Stimulated activated CD4-positive, alpha-beta T cell treated with anti-CD3 and anti-CD28 coated beads, Interleukin-4, amount 100 ng/mL, for 1 hour (primary cell): ENCODE measurements around the gene TLR9.
"Not testable (repeated sequence)": the region's sequence is repeated elsewhere in the genome, so short reads cannot be mapped to it uniquely, and the experiment has no call there.

ENCODE experiments used
- DNase-seq: peaks from one replicate; pipeline ENCODE4 v3.0.0-alpha.2; 2020

Gene TLR9, protein sequence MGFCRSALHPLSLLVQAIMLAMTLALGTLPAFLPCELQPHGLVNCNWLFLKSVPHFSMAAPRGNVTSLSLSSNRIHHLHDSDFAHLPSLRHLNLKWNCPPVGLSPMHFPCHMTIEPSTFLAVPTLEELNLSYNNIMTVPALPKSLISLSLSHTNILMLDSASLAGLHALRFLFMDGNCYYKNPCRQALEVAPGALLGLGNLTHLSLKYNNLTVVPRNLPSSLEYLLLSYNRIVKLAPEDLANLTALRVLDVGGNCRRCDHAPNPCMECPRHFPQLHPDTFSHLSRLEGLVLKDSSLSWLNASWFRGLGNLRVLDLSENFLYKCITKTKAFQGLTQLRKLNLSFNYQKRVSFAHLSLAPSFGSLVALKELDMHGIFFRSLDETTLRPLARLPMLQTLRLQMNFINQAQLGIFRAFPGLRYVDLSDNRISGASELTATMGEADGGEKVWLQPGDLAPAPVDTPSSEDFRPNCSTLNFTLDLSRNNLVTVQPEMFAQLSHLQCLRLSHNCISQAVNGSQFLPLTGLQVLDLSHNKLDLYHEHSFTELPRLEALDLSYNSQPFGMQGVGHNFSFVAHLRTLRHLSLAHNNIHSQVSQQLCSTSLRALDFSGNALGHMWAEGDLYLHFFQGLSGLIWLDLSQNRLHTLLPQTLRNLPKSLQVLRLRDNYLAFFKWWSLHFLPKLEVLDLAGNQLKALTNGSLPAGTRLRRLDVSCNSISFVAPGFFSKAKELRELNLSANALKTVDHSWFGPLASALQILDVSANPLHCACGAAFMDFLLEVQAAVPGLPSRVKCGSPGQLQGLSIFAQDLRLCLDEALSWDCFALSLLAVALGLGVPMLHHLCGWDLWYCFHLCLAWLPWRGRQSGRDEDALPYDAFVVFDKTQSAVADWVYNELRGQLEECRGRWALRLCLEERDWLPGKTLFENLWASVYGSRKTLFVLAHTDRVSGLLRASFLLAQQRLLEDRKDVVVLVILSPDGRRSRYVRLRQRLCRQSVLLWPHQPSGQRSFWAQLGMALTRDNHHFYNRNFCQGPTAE

DNA sequence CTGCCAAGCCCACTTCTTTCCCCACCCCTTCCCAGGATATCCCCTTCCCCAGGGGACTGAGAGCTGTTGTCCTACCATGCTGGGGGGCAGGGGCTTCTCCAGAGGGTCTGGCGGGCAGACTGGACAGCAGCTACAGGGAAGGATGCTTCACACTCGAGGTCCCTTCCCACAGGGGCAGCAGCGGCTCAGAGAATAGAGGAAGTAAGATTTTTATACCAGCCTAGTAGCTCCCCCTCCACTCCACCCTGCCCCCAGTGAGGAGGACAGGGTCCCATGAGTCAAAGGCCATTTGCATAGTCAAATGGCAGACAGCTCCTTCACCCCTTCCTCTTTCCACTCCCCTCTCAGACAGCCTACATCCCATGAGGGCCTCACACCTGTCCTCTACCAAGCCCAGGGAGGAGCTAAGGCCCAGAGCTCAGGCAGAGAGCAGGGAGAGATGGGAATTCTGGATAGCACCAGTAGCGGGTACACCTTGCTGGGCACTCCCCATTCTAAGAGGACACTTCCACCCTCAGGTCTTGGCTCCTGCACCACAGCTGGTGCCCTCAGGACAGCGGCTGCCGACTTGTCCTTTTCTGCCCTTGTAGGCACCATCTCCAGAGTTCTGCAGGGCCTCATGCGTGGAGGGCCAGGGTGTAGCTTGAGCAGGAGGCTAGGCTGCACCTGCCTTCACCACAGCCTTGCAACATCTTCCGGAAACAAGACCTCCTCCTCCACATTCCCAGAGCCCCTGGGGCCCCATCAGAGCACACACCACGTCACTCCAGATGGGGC is at the start of gene TLR9:
Gene TLR9, minus strand, starts transcription at position 194 of the 777 bp plus-strand sequence. Its CDS starts 116 bp downstream, at position 78.
- DNase-seq: peak; percentile 28

DNA sequence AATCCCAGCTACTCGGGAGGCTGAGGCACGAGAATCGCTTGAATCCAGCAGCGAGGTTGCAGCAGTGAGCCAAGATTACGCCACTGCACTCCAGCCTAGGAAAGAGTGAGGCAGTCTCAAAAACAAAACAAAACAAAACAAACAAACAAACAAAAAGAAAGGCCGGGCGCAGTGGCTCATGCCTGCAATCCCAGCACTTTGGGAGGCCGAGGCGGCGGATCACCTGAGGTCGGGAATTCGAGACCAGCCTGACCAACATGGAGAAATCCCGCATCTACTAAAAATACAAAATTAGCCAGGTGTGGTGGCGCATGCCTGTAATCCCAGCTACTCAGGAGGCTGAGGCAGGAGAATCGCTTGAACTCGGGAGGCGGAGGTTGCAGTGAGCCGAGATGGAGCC is 49.3 kb upstream of the TLR9 start:
- not testable (repeated sequence) for DNase-seq

DNA sequence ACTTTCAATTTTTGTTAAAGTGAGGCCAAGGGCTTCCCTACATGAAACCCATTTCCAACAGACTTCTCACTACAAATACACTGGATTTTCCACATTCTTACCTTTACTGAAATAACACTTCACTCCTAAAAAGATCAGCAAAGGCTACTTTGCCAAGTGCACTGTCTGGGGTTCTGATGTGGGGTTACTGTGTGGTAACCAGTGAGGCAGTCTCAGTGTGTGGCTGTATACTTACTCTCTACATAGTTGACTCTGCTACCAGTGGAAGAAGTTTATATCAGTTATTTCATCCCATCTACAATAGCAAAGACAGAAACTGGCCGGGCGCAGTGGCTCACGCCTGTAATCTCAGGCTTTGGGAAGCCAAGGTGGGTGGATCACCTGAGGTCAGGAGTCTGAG is 47.4 kb upstream of the TLR9 start:
- no peak for DNase-seq

DNA sequence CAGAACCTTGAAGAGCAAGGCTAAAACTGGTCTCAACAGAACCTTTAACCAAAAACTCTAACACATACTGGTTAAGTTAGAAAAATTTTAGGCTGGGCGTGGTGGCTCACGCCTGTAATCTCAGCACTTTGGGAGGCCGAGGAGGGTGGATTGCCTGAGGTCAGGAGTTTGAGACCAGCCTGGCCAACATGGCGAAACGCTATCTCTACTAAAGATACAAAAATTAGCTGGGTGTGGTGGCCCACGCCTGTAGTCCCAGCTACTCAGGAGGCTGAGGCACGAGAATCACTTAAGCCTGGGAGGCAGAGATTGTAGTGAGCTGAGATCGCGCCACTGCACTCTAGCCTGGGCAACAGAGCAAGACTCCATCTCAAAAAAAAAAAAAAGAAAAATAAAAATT is 46.7 kb upstream of the TLR9 start:
- DNase-seq: not testable (repeated sequence)

DNA sequence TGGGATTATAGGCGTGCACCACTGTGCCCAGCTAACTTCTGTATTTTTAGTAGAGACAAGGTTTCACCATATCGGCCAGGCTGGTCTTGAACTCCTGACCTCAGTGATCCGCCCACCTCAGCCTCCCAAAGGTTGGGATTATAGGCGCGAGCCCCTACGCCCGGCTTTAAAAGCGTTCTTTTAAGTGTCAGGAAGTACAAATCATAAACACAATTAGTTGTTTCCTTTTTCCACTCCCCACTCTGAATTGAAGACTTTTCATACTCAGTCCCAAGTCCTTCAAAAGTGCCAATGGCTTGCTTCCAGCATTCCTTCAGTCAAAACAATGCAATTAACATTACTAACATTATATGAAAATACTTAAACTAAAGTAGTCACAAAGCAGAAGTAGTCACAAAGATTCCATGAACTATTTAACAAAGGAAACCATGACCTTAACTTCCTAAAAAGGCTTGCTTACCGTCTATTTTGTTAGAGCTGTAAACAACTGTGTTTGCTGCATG is 44.9 kb upstream of the TLR9 start:
- DNase-seq: no peak

DNA sequence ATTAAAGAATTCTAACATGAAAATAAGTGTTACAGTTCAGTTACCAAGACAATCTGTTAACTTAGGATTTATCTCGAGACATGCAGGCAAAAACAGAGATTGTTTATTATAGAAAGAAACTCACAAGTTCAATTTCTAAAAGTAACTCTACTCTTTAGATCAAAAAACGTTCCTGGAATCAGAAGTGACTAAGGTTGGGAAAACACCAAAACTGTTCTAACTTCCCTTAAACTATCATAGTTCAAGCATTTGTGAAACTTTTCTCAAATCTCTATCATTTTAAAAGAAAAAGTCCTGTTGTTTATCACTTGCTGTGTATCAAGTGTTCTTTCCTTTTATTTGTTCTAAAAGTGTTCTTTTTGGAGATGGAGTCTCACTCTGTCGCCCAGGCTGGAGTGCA is 44.3 kb upstream of the TLR9 start:
- DNase-seq: no peak

DNA sequence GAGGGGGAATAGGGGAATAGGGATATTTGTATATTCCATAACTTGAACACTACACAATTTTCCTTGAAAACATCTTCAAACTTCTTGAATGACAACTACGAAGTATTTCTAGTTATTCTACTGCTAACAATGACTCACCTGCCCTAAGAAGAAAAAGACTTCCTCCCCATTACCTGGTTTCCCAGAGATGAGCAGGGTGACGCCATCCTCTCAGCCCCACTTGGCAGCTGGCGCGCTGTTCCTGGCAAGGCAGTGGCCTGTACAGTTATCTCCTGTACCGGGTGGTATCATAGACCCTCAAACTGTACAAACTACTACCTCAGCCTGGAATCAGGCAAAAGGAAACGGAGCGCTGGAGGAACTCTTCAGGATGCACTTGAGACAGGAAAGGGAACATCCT is 42.6 kb upstream of the TLR9 start:
- DNase-seq: peak; percentile 59

DNA sequence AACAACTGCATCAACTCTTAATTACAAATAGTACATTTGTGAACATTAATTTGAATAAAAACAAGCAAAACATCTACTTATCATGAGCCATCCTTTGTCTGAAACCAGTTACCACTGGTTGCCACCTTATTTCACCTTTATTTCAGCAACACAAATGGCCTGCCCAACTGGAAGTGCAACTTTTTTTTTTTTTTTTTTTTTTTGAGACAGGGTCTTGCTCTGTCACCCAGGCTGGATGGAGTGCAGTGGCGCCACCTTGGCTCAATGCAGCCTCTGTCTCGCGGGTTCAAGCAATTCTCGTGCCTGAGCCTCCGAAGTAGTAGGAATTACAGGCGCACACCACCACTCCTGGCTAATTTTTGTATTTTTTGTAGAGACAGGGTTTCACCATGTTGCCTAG is 39.9 kb upstream of the TLR9 start:
- DNase-seq: no peak

DNA sequence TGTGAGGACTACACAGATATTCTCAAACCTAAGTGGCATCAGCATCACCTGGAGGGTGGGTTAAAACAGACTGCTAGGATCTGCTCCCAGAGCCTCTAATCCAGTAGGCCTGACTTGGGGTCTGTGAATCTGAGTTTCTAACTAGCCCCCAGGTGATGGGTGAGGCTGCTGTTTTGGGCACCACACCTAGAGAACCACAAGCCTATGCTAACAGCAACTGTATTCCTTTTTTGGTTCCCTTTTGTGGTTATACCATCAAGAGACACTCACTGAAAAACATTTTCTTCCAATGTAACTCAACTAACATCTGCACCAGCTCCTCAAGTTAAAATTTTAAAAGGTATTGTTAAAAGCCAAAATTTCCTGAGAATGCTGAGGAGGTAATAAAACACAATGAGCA is 37.0 kb upstream of the TLR9 start:
- DNase-seq: no peak

DNA sequence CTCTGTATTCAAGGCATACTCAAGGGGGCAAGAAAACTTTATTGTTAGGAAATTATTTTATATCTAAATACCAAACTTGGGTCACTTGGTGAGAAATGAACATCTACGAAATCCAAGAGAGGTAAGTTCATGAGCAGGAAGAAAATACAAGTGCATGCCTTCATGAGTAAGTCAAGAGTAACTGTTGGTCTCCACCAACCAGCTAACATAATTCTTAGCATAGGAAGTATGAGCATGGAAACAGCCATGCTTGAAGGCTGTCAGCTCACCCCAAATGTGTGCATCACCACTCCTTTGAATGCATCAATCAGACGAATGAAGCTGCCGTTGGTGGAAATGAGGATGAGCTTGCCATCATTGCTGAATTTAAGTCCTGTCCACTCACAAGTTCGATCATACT is 34.0 kb upstream of the TLR9 start:
- no peak for DNase-seq

DNA sequence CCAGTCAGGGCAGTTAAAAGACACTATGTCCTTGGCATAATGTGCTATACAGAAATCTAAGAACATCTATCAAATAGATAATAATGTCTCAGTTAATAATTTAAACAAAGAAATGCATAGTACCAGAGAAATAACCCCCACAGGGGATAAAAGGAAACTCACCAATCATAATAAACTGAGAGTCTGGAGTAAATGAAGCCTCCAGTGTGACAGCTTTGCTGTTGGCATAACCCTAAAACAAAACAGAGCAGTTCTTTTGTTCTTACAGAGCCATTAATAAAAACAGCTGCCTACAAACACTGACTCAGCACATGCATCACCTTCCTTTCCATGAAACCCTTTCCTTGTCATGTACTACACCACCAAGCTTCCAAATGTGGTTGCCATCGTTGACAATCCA is 33.6 kb upstream of the TLR9 start:
- no peak for DNase-seq

DNA sequence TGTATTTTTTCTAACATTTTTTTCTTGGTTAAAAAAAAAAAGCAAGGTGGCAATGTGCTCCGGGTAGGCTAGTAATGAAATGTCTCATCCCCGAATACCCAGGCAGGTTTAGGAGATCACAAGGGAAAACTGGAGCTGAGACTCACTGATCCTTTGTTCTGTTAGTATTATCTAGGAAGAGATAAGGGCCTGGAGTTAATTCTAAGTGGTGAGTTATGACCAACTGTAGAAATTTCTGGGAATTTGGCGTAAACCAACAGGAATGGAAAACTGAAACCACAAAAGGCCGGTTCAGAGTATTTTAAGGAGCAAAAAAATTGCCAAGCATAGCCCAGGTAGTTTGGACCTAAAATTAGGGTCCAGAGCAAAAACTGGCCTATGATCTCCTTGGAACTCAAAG is 32.5 kb upstream of the TLR9 start:
- no peak for DNase-seq

DNA sequence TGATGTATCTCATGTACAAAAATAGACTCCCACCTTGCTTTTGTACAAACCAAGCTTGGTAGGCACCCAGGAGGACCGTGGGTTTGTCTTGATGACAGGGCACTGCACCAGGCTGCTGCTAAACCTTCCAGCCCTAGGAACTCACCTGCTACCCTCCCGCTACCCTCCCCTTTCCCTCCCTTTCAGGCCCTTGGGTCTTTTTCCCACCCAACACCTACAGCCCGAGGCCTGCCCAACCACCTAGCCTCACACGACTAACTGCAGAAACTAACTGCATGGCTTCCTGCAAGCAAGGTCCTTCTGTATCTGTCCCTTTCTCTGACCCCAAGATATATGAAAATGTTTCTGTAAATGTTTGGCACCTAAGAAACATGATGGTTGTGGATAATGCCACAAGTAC is 31.2 kb upstream of the TLR9 start:
- DNase-seq: no peak

DNA sequence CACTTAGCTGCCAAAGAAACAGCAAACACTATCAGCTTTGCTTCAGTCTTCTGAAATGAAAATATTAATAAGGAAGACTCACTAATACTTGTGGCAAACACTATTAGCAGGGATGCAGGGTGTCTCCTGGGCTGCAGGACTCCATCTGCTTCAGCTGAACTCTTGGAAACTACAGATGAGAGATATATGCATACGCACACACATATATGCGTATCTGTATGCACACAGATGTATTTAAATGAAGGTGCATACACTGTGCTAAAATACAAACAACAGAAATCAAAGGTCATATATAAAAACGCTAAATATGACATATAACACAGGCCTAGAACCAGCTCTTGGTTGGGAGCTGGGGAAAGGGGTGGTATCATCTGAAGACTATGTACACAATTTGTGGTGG is 30.7 kb upstream of the TLR9 start:
- DNase-seq: no peak

DNA sequence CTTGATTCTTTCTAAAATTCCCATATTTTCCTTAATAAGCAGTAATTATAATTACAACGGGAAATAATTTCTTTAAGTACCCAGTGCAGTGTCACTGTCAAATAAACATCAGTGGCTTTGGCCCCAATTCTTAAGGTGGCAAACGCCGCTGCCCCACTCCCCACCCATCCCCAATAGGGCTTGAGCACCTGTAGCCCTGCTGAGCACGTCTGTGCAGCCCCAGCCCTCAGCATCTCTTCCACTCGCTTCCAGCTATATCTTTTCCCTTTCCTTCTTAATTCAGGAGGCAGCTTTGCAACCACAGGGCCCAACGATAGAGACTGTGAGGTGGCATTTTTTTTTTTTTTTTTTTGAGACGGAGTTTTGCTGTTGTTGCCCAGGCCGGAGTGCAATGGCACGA is 29.2 kb upstream of the TLR9 start:
- DNase-seq: no peak

DNA sequence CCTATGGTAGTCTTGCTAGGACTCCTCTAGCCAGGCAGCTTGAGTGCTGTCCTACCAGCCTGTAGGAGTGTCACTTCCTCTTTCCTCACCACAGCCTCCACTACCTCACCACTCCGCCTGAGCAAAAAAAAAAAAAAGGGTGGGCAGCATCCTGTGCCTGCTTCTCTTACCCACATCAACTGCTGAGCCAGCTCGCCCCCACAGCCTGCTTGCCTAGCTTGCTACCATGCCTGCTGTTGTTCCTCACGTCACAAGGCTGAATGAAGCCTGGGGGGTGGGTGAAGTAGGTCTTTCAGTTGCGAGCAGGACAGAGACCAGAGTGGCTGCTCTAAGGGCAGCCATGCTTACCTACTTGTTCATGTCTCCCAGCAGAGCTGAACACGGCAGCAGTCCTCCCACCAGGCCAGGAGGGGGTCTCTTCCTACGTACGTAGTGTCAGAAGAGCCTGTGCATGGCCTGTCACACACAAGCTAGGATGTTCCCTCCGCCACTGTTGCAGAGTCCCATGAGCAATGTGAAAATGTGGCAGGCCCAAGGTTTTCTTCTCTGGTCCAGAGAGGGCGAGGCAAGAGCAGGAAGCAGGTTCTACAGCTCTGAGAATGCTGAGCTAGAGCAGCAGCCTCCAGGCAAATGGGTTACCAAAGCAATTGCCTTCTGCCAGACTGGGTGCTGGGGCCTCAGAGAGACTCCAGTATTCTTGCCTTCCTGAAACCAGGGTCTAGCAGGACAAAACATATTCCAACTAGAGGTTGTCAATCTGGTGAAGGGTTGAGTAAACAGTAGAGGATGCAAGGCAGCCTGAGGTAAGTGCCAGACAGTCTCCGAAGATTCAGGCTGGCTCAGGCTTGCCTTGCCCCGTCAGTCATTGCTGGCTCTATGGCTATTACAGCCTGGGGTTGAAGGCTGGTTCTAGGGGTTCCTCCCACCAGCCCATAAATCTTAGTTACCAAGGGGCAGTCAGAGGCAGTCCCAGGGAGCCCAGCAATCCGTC is 28.2 kb upstream of the TLR9 start:
- DNase-seq: peak; percentile 76

DNA sequence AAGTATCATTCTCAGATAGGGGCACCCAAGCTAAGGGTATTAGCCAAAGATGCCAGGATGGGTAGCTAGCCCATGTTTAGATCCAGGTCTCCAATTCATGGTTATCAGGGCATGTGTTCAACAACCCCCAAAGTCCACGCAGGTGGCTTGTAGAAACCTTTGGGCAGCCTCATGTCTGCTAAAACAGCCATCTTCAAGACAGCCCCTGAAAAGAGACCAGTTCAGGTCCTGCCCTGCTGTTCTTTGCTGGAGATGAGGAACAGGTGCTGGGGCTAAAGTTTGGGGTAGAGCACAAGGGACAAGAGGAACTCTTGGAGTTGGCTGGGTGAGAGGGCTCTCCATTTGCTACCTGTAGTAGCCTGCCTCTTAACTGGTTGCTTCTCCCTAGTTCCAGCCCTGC is 24.7 kb upstream of the TLR9 start:
- no peak for DNase-seq

DNA sequence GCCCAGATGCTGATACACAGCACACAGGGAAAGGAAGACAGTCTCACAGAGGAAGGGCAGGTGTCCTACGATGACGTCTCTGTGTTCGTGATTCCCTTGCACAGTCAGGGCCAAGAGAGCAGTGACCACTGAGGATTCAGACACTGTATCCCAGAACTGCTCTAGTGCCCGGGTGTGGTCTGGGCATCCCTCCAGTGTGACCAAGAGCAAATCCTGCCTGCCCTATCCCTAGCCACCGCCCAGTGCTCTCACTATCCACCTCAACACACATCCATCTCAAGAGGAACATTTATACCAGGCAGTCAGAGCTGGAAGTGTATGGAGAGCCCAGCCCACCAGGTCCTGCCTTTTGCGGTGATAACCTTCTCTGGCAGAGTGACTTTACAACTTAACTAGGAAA is 24.2 kb upstream of the TLR9 start:
- no peak for DNase-seq

DNA sequence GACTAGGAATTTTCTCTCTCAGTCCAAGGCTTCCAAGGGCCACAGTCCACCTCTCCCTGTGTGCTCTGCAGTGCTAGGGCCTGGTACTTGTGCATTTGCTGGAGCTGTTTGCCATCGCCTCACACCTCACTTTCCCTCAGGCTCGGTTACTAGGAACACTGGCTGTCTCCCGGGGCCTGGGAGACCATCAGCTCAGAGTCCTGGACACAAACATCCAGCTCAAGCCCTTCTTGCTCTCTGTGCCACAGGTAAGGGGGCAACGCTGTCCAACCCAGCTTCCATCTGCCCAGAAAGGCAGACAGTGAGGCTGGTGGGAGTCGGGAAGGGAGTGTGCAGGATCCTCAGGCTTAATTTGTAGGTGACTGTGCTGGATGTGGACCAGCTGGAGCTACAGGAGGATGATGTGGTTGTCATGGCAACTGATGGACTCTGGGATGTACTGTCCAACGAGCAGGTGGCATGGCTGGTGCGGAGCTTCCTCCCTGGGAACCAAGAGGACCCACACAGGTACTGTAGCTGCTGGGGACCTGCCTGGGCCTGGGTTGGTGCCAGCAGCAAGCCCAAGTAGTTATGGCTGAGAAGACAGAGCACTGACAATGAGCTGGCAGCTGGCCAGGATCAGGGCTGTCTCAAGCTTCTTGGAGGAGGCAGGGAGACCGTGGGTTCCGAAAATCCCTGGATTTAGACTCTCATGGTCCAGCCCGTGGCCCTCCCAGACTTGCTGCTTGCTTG is 23.5 kb upstream of the TLR9 start:
- no peak for DNase-seq

DNA sequence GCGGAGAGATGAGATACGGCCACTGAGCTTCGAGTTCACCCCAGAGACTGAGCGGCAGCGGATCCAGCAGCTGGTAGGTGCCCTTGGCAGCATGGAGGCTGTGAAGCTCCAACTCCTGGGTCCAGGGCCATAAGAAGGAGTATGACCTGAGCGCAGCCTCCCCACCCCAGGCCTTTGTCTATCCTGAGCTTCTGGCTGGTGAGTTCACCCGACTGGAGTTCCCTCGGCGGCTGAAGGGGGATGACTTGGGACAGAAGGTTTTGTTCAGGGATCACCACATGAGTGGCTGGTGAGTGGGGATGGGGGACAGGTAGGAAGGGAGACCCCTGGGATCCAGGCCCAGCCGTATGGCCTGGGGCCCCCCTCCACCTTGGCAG is 22.7 kb upstream of the TLR9 start:
- DNase-seq: no peak
